Trophoblast cell (in vitro differentiated cells and primary cell): Measurements from ENCODE around the gene ARL8A.
"Not testable (repeated sequence)": the region's sequence is repeated elsewhere in the genome, so short reads cannot be mapped to it uniquely, and the experiment has no call there.

Experiments
- DNase-seq, 2 donors: peaks; one replicate each; pipeline ENCODE4 v3.0.0-alpha.2; 2016
- H2AFZ ChIP-seq: 2 replicates; pipeline ENCODE4 v1.6.1; 2013; ENCODE audit warnings: low read length, moderate library complexity, mild to moderate bottlenecking; ENCODE audit not compliant: insufficient read depth, poor library complexity
- H2AK5ac ChIP-seq: 2 replicates; pipeline ENCODE4 v1.6.1; 2013; ENCODE audit warnings: mild to moderate bottlenecking, low read length
- H2BK120ac ChIP-seq: 2 replicates; pipeline ENCODE4 v1.6.1; 2013; ENCODE audit warnings: low read length, mild to moderate bottlenecking, moderate library complexity; ENCODE audit not compliant: insufficient read depth, poor library complexity
- H2BK12ac ChIP-seq: 2 replicates; pipeline ENCODE4 v1.6.1; 2013; ENCODE audit warnings: mild to moderate bottlenecking, low read length, moderate library complexity
- H2BK5ac ChIP-seq: 2 replicates; pipeline ENCODE4 v1.6.1; 2013; ENCODE audit warnings: low read length, low read depth, moderate library complexity, mild to moderate bottlenecking; ENCODE audit not compliant: poor library complexity
- H3K14ac ChIP-seq: 2 replicates; pipeline ENCODE4 v1.6.1; 2013; ENCODE audit warnings: mild to moderate bottlenecking, low read length
- H3K18ac ChIP-seq: 2 replicates; pipeline ENCODE4 v1.6.1; 2013; ENCODE audit warnings: mild to moderate bottlenecking, low read length
- H3K23ac ChIP-seq: 2 replicates; pipeline ENCODE4 v1.6.1; 2013; ENCODE audit warnings: low read length
- H3K27ac ChIP-seq: 2 replicates; pipeline ENCODE4 v1.5.1; 2013; ENCODE audit warnings: low read depth, mild to moderate bottlenecking, inconsistent platforms, low read length, moderate library complexity
- H3K27me3 ChIP-seq: 2 replicates; pipeline ENCODE4 v1.6.1; 2013; ENCODE audit warnings: inconsistent platforms, mild to moderate bottlenecking, low read length, moderate library complexity; ENCODE audit not compliant: insufficient read depth
- H3K36me3 ChIP-seq, 2 experiments: 1 replicate in 1 of 2; 2 replicates in 1 of 2; pipeline ENCODE4 v1.6.1; 2013; ENCODE audit warnings: low read length in 2 of 2, mild to moderate bottlenecking in 2 of 2, moderate library complexity in 1 of 2; ENCODE audit not compliant: insufficient read depth in 2 of 2, control insufficient read depth in 1 of 2
- H3K4ac ChIP-seq: 2 replicates; pipeline ENCODE4 v1.6.1; 2013; ENCODE audit warnings: low read depth, mild to moderate bottlenecking, low read length, moderate library complexity
- H3K4me1 ChIP-seq, 2 experiments: 1 replicate in 1 of 2; 2 replicates in 1 of 2; pipeline ENCODE4 v1.6.1; 2013; ENCODE audit warnings: low read length in 2 of 2, mild to moderate bottlenecking in 2 of 2, moderate library complexity in 1 of 2; ENCODE audit not compliant: insufficient read depth in 2 of 2, control insufficient read depth in 1 of 2
- H3K4me2 ChIP-seq: 2 replicates; pipeline ENCODE4 v1.6.1; 2013; ENCODE audit warnings: inconsistent platforms, mild to moderate bottlenecking, low read length, moderate library complexity
- H3K4me3 ChIP-seq: 2 replicates; pipeline ENCODE4 v1.5.1; 2013; ENCODE audit warnings: mild to moderate bottlenecking, low read depth, low read length, inconsistent platforms
- H3K79me1 ChIP-seq: one replicate; pipeline ENCODE4 v1.6.1; 2013; ENCODE audit warnings: low read length
- H3K79me2 ChIP-seq: 2 replicates; pipeline ENCODE4 v1.6.1; 2013; ENCODE audit warnings: low read length, mild to moderate bottlenecking; ENCODE audit not compliant: control insufficient read depth, insufficient read depth, poor library complexity
- H3K9ac ChIP-seq: 2 replicates; pipeline ENCODE4 v1.6.1; 2013; ENCODE audit warnings: mild to moderate bottlenecking, low read length
- H3K9me3 ChIP-seq: 2 replicates; pipeline ENCODE4 v1.6.1; 2013; ENCODE audit warnings: low read depth, mild to moderate bottlenecking, control low read depth, inconsistent platforms, low read length; ENCODE audit not compliant: insufficient read depth
- H4K12ac ChIP-seq: 2 replicates; pipeline ENCODE4 v1.6.1; 2013; ENCODE audit warnings: low read depth, mild to moderate bottlenecking, low read length, moderate library complexity
- H4K8ac ChIP-seq: 2 replicates; pipeline ENCODE4 v1.6.1; 2013; ENCODE audit warnings: low read depth, mild to moderate bottlenecking, low read length, moderate library complexity
- H4K91ac ChIP-seq: one replicate; pipeline ENCODE4 v1.6.1; 2013; ENCODE audit warnings: low read depth, mild to moderate bottlenecking, low read length, moderate library complexity
- WGBS: extraction: QIAGEN DNeasy Blood & Tissue Kit; methylation state at CpG from one replicate; pipeline ENCODE4 v1.1.7; 2013; ENCODE audit warnings: missing lambda C conversion rate; ENCODE audit not compliant: insufficient read length, insufficient coverage; ENCODE audit errors: extremely low coverage; 5-methylcytosine and 5-hydroxymethylcytosine counted together

ARL8A gene

DNA sequence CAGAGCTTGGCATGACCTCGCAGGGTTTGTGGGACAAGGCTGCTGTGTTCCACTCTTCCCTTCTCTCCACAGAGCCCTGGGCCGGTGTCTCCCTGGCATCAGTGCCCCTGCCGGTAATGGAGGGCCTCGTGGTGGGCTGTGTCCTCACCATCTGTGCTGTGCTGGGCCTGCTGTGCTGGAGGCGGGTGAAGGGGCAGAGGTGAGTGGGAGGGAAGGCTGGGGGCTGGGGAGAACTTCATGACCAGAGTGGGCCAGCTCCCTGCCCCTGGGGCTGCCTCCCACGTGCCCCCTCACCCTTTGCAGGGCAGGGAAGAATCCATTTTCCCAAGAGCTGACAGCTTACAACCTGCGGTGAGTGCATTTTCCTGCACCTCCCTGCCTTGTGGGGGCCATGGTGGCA is 37.0 kb upstream of the ARL8A start:
- H3K14ac ChIP-seq, result no peak overlapping the region
- no peaks in the 10 kb centered on the region for H3K36me3 ChIP-seq
- no peak overlapping the region for H2AFZ ChIP-seq
- H3K79me1 ChIP-seq, result no peaks in the 10 kb centered on the region
- no peak overlapping the region for H3K18ac ChIP-seq
- no CpG with 5 or more reads among the region's 7 CpGs for WGBS
- H3K27ac ChIP-seq, result no peak overlapping the region
- H3K4ac ChIP-seq, result no peak overlapping the region
- H3K4me2 ChIP-seq, result no peak overlapping the region
- no peak overlapping the region for H2BK120ac ChIP-seq
- no peak overlapping the region for H3K23ac ChIP-seq
- peaks cover 0 to 3% of the 10 kb centered on the region in 2 experiments for H3K4me1 ChIP-seq
- no peak overlapping the region for H2BK12ac ChIP-seq
- H3K4me3 ChIP-seq, result no peak overlapping the region
- no peak overlapping the region for H4K8ac ChIP-seq
- no peak overlapping the region for H3K9ac ChIP-seq
- no peak overlapping the region for H2BK5ac ChIP-seq
- H2AK5ac ChIP-seq, result no peak overlapping the region
- no peaks in the 10 kb centered on the region for H3K27me3 ChIP-seq
- no peaks in the 10 kb centered on the region for H3K79me2 ChIP-seq
- no peak overlapping the region for H4K12ac ChIP-seq
- H4K91ac ChIP-seq, result no peak overlapping the region
- no peak for DNase-seq
- H3K9me3 ChIP-seq, result peaks cover 4% of the 10 kb centered on the region

DNA sequence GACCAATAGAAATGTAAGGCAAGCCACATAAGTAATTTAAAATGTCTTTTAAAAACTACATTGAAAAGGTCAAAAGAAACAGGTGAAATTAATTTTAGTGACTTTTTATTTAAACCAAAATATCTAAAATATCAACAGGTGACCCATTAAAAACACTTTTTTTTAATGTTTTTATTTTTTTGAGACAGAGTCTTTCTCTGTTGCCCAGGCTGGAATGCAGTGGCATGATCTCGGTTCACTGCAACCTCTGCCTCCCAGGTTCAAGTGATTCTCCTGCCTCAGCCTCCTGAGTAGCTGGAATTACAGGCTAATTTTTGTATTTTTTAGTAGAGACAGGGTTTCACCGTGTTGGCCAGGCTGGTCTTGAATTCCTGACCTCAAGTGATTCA is 36.2 kb upstream of the ARL8A start:
- H3K4me3 ChIP-seq, H2AFZ ChIP-seq, H4K91ac ChIP-seq, DNase-seq, H3K14ac ChIP-seq, H3K27me3 ChIP-seq, H2BK12ac ChIP-seq, H3K79me2 ChIP-seq, H3K18ac ChIP-seq, H3K4me1 ChIP-seq, H3K27ac ChIP-seq, H4K8ac ChIP-seq, H2BK5ac ChIP-seq, H3K36me3 ChIP-seq, H3K23ac ChIP-seq, H4K12ac ChIP-seq, H3K4me2 ChIP-seq, H2AK5ac ChIP-seq, H3K9ac ChIP-seq, H2BK120ac ChIP-seq, H3K9me3 ChIP-seq, H3K4ac ChIP-seq, H3K79me1 ChIP-seq: not testable (repeated sequence)
- no CpG with 5 or more reads among the region's 2 CpGs for WGBS

DNA sequence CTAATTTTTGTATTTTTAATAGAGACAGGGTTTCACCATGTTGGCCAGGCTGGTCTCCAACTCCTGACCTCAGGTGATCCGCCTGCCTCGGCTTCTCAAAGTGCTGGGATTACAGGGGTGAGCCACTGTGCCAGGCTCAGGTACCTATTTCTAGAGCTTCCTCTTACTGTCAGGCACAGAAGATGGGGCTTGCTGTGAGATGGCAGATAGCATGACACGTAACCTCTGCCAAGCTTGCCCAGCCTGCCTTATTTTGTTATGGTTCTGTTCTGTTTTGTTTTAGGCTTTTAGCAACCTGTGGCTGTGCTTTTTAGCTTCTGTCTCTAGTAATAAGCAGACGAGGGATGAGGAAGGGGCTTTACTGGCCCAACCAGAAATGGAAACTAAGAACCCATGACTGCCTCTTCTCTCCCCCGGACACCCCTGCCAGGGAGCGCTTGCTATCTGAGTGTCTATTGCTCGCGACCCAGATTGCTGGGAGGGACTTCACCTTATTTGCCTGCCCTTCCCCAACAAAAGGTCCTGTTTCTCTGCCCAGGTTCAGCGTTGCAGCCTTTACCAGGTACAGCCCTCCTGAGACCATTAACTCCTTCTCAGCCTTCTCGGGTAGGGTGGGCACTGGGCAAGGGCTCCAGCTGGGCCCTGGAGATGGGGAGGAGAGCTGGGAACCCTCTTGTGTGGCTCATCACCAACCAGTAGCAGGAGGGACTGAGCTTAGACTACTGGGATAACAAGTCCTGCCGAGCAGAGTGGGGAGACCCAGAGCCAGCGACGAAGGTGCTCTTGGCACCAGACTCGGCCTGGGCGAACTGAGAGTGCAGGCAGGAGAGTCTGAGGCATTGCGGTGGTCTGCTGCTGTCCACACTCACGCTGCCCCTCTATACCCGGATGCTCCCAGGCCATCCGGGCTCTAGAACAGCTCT is 35.6 kb upstream of the ARL8A start:
- H3K9ac ChIP-seq, result no peak overlapping the region
- no peaks in the 10 kb centered on the region for H3K27me3 ChIP-seq
- no peak overlapping the region for H4K12ac ChIP-seq
- no peak overlapping the region for H3K23ac ChIP-seq
- H3K27ac ChIP-seq, result no peak overlapping the region
- H3K18ac ChIP-seq, result no peak overlapping the region
- H3K4ac ChIP-seq, result no peak overlapping the region
- no peak for DNase-seq
- no peak overlapping the region for H2BK5ac ChIP-seq
- H3K4me3 ChIP-seq, result no peak overlapping the region
- WGBS, result no CpG with 5 or more reads among the region's 19 CpGs
- H3K4me1 ChIP-seq, result peaks cover 0 to 3% of the 10 kb centered on the region in 2 experiments
- no peaks in the 10 kb centered on the region for H3K79me1 ChIP-seq
- H2BK12ac ChIP-seq, result no peak overlapping the region
- no peak overlapping the region for H2BK120ac ChIP-seq
- H3K4me2 ChIP-seq, result no peak overlapping the region
- no peaks in the 10 kb centered on the region for H3K79me2 ChIP-seq
- no peak overlapping the region for H4K91ac ChIP-seq
- no peak overlapping the region for H4K8ac ChIP-seq
- H2AK5ac ChIP-seq, result no peak overlapping the region
- peaks cover 4% of the 10 kb centered on the region for H3K9me3 ChIP-seq
- no peak overlapping the region for H2AFZ ChIP-seq
- H3K36me3 ChIP-seq, result no peaks in the 10 kb centered on the region
- no peak overlapping the region for H3K14ac ChIP-seq

DNA sequence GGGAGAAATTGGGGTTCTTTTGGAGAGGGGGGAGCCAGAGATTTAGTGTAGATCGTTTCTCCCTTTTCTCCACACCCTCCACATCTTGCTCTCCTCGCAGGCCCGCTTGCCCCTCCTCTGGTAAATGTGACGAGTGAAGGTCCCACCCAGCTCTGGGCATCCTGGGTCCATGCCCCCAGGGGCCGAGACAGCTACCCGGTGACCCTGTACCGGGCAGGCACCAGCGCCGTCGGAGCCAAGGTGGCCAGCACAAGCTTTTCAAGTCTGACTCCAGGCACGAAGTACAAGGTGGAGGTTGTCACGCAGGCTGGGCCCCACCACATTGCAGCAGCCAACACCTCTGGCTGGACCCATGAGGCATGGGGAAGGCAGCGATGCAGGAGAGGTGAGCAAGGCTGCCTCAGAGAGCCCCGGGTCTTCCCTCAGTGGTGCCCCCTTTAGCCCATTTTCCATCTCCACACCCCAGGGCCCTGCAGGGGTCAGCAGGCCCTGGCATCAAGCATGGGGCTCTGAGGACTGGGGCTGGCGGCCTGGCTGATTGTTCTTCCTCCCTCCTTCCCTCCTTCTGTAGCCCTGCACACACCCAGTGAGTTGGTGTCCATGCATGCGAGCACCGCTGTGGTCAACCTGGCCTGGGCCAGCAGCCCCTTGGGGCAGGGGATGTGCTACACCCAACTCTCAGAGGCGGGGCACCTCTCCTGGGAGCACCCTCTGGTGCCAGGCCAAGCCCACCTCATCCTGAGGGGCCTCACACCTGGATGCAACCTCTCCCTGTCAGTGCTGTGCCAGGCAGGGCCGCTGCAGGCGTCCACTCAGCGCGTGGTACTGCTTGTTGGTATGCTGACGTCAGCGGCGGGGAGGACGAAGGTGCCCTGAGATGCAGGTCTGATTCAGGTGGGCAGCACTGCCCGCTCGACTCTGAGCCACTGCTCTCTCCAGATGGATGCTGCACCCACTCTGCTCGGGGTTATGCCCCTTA is 32.7 kb upstream of the ARL8A start:
- Histone ChIP-seq H3K4me2 (no peak overlapping the region), H2BK12ac (no peak overlapping the region), H3K9ac (no peak overlapping the region), H3K14ac (no peak overlapping the region), H3K27me3 (no peaks in the 10 kb centered on the region), H3K9me3 (peaks cover 4% of the 10 kb centered on the region), H4K91ac (no peak overlapping the region), H3K79me2 (no peaks in the 10 kb centered on the region), H3K4ac (no peak overlapping the region), H3K79me1 (no peaks in the 10 kb centered on the region), H3K18ac (no peak overlapping the region), H2AK5ac (no peak overlapping the region), H3K4me3 (no peak overlapping the region), H2BK5ac (no peak overlapping the region), H2BK120ac (no peak overlapping the region), H3K4me1 (no peaks in the 10 kb centered on the region), H4K12ac (no peak overlapping the region), H4K8ac (no peak overlapping the region), H3K27ac (no peak overlapping the region), H3K36me3 (no peaks in the 10 kb centered on the region), H3K23ac (no peak overlapping the region), H2AFZ (no peak overlapping the region)
- no peak for DNase-seq
- no CpG with 5 or more reads among the region's 29 CpGs for WGBS
